HCT116 (cell line): ENCODE measurements around the gene SLC12A8. TPM values are rescaled to one million over a fixed set of nuclear protein-coding genes. Genes with fewer than 3 reads are reported as not detected.

Source experiments
- ATAC-seq: fragments of 200-7000 bp; cut with Tn5 transposase; 2 replicates; pipeline ENCODE4 v1.9.1; 2020; ENCODE audit warnings: mild to moderate bottlenecking, moderate library complexity
- BruUV-seq: library from RNA; stranded (reverse); fragments of 400-500 nt; replicated peaks from 2 replicates; lab custom pipeline; 2021; lab: Mats Ljungman, UMichigan
- CTCF ChIA-PET: fragments of 300-600 bp; sonication (Branson Sonifier 250); formaldehyde crosslinking; loops from one replicate; lab custom pipeline; 2021; ENCODE audit warnings: antibody characterized with exemption; lab: Charles Lee
- POLR2A ChIA-PET: fragments of 300-600, 350-600 bp; sonication (Branson Sonifier 250); formaldehyde crosslinking; loops from one replicate; lab custom pipeline; 2021; ENCODE audit warnings: antibody characterized with exemption; lab: Charles Lee
- RAD21 ChIA-PET, 2 experiments: fragments of 300-600 bp; sonication (Branson Sonifier 250); formaldehyde crosslinking; loops; one replicate each; lab custom pipeline; 2023; ENCODE audit warnings: low total read pairs in 2 of 2; ENCODE audit not compliant: uncharacterized antibody in 2 of 2, unreplicated experiment in 2 of 2, low non-redundant PET in 1 of 2; lab: Charles Lee
- DNase-seq: peaks from one replicate; pipeline ENCODE4 v3.0.0-alpha.2; 2010; ENCODE audit warnings: low read depth, low spot score
- H2AFZ ChIP-seq: fragments of 200-600 bp; shearing (Covaris generic), sonication (generic); 2 replicates; pipeline ENCODE4 v1.6.1; 2017; ENCODE audit warnings: low read depth, mixed run types, mixed read lengths, antibody characterized with exemption, low read length; ENCODE audit not compliant: poor library complexity, severe bottlenecking
- H3K27ac ChIP-seq: 2 replicates; pipeline ENCODE4 v1.5.1; 2012; ENCODE audit warnings: low read depth, low read length
- H3K27me3 ChIP-seq: fragments of 200-600 bp; sonication (generic); 2 replicates; pipeline ENCODE4 v1.6.1; 2016; ENCODE audit warnings: mixed run types, low read length, mixed read lengths; ENCODE audit not compliant: insufficient read depth
- H3K36me3 ChIP-seq, 2 experiments: fragments of 200-500 bp in 1 of 2; fragments of 200-600 bp in 1 of 2; sonication (Bioruptor generic) in 1 of 2; sonication (generic) in 1 of 2; 2 replicates each; pipeline versions ENCODE4 v1.5.1 to v1.6.1; 2014 to 2016; ENCODE audit warnings: low read length in 2 of 2, inconsistent platforms in 1 of 2, mixed read lengths in 1 of 2, mixed run types in 1 of 2; ENCODE audit not compliant: insufficient read depth in 2 of 2, control insufficient read depth in 1 of 2
- H3K4me1 ChIP-seq, 2 experiments: fragments of 200-600 bp in 1 of 2; sonication (generic) in 1 of 2; 2 replicates each; pipeline versions ENCODE4 v1.5.1 to v1.6.1; 2012 to 2017; ENCODE audit warnings: low read length in 2 of 2, inconsistent platforms in 1 of 2, mild to moderate bottlenecking in 1 of 2, mixed read lengths in 1 of 2, mixed run types in 1 of 2, moderate library complexity in 1 of 2; ENCODE audit not compliant: insufficient read depth in 2 of 2, control insufficient read depth in 1 of 2
- H3K4me2 ChIP-seq: fragments of 200-600 bp; sonication (generic); 2 replicates; pipeline ENCODE4 v1.6.1; 2017; ENCODE audit warnings: mixed run types, low read length, mixed read lengths
- H3K4me3 ChIP-seq, 2 experiments: fragments of 200-600 bp in 1 of 2; sonication (generic) in 1 of 2; replicated peaks in 1 of 2; 2 replicates each; pipeline ENCODE4 v1.5.1; 2011 to 2016; ENCODE audit warnings: low read length in 2 of 2, control low read depth in 1 of 2, low read depth in 1 of 2, mild to moderate bottlenecking in 1 of 2, mixed read lengths in 1 of 2, mixed run types in 1 of 2
- H3K79me2 ChIP-seq: fragments of 200-600 bp; sonication (generic); 2 replicates; pipeline ENCODE4 v1.6.1; 2017; ENCODE audit warnings: mild to moderate bottlenecking, mixed run types, low read length, moderate library complexity, mixed read lengths; ENCODE audit not compliant: insufficient read depth
- H3K9ac ChIP-seq: fragments of 200-600 bp; sonication (generic); 2 replicates; pipeline ENCODE4 v1.6.1; 2016; ENCODE audit warnings: low read length, mixed read lengths
- H3K9me2 ChIP-seq: fragments of 200-600 bp; sonication (generic), shearing (Covaris generic); 2 replicates; pipeline ENCODE4 v1.6.1; 2017; ENCODE audit warnings: mixed run types, mild to moderate bottlenecking, moderate library complexity; ENCODE audit not compliant: insufficient read depth
- H3K9me3 ChIP-seq, 2 experiments: fragments of 200-500 bp in 1 of 2; fragments of 200-600 bp in 1 of 2; sonication (Bioruptor generic) in 1 of 2; sonication (generic) in 1 of 2; 2 replicates each; pipeline ENCODE4 v1.6.1; 2014 to 2017; ENCODE audit warnings: low read length in 2 of 2, mixed read lengths in 2 of 2, inconsistent platforms in 1 of 2, low read depth in 1 of 2, mild to moderate bottlenecking in 1 of 2, mixed run types in 1 of 2, moderate library complexity in 1 of 2; ENCODE audit not compliant: control insufficient read depth in 1 of 2, insufficient read depth in 1 of 2
- H4K20me1 ChIP-seq: fragments of 200-600 bp; sonication (generic), shearing (Covaris generic); 2 replicates; pipeline ENCODE4 v1.6.1; 2017; ENCODE audit warnings: mixed run types, mild to moderate bottlenecking, moderate library complexity; ENCODE audit not compliant: insufficient read depth
- POLR2A ChIP-seq: IDR thresholded peaks from 2 replicates; pipeline ENCODE4 v1.7.0; 2011; ENCODE audit warnings: borderline replicate concordance; ENCODE audit not compliant: insufficient read depth, insufficient read length; ENCODE audit errors: extremely low read depth
- RAD21 ChIP-seq: IDR thresholded peaks from 2 replicates; pipeline ENCODE4 v1.6.1; 2012; ENCODE audit warnings: low read depth, mild to moderate bottlenecking
- intact Hi-C: fragments of 100-400 bp; cut with micrococcal nuclease; formaldehyde crosslinking; loops from 2 replicates; pipeline ENCODE4 v1.10.0; 2022
- total RNA-seq: library from RNA; stranded (reverse); gene quantifications from one replicate; pipeline ENCODE4 v1.2.1, GENCODE V29; 2021; ENCODE audit not compliant: unreplicated experiment
- TF ChIP-seq, protein P1 (sequence below), 3 experiments: fragments of 200-600 bp in 1 of 3; sonication (generic) in 1 of 3; IDR thresholded peaks in 2 of 3; conservative IDR thresholded peaks in 1 of 3; 2 replicates each; pipeline ENCODE4 v1.5.1; 2012 to 2017; ENCODE audit warnings: low read depth in 2 of 3, low read length in 2 of 3, antibody characterized with exemption in 1 of 3, borderline replicate concordance in 1 of 3, control low read depth in 1 of 3, mild to moderate bottlenecking in 1 of 3, mixed read lengths in 1 of 3, mixed run types in 1 of 3, moderate library complexity in 1 of 3; ENCODE audit not compliant: insufficient read depth in 1 of 3

The SLC12A8 gene
- total RNA-seq, 1 experiment from 2014 or later: 19.9 TPM

DNA sequence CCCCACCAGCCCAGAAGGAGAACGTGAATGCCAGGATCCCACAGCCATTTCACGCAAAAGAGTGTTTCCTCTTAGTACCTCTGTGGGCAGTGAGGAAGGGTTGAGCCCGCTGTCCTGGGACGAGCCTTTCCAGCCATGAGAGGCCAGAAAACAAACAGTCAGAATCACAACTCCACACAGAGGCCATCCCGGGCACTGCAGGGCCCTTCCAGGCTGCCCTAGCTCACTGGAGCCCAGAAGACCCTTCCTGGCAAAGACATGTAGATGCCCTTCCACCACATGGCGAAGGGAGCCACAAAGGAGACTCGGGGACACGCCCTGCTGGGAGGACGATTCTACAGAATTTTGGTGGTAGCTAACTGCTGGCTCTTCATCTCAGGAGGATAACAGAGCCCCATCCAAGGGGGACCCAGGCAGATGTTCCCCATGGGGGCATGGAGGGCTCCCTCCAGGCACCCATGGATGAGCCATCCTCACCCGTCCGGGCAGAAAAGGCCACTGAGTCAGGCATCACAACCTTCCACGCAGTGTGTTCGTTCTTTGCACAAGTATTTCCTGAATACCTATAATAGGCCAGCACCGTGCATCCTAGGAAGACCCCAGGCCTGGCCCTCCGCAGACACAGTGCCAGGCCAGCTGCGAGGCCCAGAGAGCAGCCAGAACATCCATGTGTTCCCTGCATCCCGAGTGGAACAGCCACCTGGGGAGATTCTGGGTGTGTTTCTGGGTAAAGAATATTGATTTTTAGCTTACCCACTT, 47.2 kb downstream of the SLC12A8 start:
- Histone ChIP-seq H3K4me2 (no peak overlapping the region), H3K36me3 (peaks cover 3 to 8% of the 10 kb centered on the region in 2 experiments; a peak in 2 of 4 replicates), H3K79me2 (no peaks in the 10 kb centered on the region), H3K9me2 (no peaks in the 10 kb centered on the region), H2AFZ (no peak overlapping the region), H3K9ac (no peak overlapping the region), H3K4me1 (no peaks in the 10 kb centered on the region), H3K4me3 (no peak overlapping the region), H3K27ac (no peak overlapping the region), H4K20me1 (no peaks in the 10 kb centered on the region), H3K27me3 (no peaks in the 10 kb centered on the region), H3K9me3 (no peaks in the 10 kb centered on the region)
- TF ChIP-seq, protein P1, sequence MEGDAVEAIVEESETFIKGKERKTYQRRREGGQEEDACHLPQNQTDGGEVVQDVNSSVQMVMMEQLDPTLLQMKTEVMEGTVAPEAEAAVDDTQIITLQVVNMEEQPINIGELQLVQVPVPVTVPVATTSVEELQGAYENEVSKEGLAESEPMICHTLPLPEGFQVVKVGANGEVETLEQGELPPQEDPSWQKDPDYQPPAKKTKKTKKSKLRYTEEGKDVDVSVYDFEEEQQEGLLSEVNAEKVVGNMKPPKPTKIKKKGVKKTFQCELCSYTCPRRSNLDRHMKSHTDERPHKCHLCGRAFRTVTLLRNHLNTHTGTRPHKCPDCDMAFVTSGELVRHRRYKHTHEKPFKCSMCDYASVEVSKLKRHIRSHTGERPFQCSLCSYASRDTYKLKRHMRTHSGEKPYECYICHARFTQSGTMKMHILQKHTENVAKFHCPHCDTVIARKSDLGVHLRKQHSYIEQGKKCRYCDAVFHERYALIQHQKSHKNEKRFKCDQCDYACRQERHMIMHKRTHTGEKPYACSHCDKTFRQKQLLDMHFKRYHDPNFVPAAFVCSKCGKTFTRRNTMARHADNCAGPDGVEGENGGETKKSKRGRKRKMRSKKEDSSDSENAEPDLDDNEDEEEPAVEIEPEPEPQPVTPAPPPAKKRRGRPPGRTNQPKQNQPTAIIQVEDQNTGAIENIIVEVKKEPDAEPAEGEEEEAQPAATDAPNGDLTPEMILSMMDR (IDR thresholded peaks at IDR 0.05 in 2 of 3, conservative IDR thresholded peaks at IDR 0.05 in 1 of 3; ENCODE audit: borderline replicate concordance in 1 of 3, insufficient read depth in 1 of 3, low read depth in 2 of 3, low read length in 2 of 3): peak; percentile 9 to 37 (median 31); a peak in 4 of 6 replicates
- TF ChIP-seq RAD21 (no peak; the same call in 1 of the 2 replicates), POLR2A (no peak)
- intact Hi-C loops: no loop called here
- CTCF ChIA-PET: no interaction called here
- ATAC-seq: peak; percentile 72
- RAD21 ChIA-PET: no interaction called here
- DNase-seq: no peak
- BruUV-seq: no TSS peak
- POLR2A ChIA-PET: no interaction called here
